ENCODE results near the gene MTHFD2L.
"Not testable (repeated sequence)": the region's sequence is repeated elsewhere in the genome, so short reads cannot be mapped to it uniquely, and the experiment has no call there.

Gene MTHFD2L

DNA sequence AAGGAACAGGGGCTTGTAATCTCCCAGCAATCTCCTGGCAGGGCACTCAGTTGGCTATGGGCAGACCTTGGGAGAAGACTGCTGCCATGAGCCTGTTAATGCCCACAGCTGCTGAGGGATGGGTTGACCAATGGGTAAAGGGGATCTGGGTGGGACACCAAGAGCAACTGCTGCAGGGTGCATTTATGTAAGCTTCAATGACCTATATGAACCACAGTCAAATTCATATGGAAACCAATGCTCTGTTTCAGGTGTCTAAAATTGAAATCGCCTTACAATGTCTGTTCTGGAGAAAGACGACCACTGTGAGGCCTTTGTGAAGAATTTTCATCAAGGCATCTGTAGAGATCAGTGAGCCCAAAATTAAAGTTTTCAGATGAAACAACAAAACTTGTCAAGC is 156.4 kb downstream of the MTHFD2L start:
- DNase-seq = no peak

DNA sequence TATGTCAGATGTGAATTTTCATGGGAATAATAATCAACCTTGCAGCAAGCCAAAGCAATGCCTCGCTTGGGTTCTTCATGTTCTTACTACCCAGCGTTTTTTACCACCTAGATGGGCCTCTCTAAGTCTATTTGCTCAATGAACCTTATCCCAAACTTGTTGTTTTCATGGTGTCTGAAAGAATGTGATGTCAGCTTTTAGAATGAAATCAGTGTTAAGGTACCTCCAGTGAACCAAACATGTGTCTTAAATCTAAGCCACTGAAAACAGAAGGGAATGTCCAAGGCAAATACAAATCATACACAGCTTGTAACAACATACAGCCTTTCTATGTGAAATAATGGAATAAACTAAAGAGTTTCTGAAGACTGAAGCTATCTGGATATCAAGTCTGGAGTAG is 157.0 kb downstream of the MTHFD2L start:
- no peak for DNase-seq

DNA sequence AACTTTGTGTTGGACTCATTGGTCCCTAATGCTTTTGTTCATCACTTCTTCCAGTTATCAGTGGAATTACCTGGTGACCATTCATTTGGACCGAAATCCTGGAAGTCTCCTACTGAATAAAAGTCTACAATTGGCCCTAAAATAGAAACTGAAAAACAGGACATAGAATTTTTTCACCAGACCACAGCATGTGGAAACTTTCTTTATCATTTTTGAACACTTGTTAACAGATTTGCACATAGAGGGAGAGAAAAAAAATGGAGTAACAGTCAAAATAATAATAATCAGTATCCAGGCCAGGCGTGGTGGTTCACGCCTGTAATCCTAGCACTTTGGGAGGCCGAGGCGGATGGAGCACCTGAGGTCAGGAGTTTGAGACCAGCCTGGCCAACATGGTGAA is 157.5 kb downstream of the MTHFD2L start:
- no peak for DNase-seq

DNA sequence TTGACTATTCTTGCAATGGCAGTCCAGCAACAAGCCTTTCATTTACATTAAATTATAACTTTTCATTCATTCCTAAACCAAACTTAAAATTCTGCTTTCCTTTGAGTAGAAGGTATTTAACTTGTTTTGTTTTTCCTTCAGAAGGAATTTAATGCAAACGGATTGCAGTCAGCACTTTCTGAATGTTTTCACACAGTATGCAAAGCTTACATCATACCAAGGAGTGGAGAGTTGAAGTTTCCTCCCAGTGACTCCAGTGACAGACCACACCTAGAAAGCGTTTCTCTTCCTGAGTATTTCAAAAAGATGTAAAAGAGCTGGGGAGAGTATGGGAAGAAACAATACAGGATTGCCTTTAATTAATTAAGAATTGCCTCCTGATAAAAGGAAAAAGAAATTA is 158.5 kb downstream of the MTHFD2L start:
- DNase-seq = no peak

DNA sequence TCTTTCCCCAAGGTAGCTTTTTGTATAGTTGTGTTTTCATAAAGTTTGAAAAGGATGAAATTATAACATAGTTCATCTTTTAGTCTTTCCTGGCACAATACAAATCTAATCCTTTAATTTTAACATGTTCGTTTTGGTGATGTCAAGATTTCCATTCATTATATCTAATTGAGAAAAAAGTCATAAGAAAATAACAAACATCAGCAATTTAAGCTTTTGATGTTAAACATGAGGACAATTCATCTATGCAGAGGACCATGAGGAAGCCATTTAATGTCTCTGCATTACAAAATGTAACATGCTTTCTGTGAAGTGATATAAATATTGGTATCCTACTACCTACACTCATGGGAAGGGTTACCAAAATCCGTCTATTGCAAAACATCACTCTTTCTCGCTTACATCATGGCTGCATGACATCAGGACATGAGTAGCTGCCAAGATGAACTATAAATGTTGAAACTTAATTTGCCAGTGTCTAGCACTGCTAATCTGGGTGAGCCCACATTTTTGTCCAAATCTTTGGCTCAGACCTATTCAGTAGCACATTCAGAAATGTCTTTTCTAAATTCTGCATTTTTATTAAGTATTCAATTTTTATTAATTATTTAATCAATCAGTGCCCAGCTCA is 159.8 kb downstream of the MTHFD2L start:
- no peak for DNase-seq

DNA sequence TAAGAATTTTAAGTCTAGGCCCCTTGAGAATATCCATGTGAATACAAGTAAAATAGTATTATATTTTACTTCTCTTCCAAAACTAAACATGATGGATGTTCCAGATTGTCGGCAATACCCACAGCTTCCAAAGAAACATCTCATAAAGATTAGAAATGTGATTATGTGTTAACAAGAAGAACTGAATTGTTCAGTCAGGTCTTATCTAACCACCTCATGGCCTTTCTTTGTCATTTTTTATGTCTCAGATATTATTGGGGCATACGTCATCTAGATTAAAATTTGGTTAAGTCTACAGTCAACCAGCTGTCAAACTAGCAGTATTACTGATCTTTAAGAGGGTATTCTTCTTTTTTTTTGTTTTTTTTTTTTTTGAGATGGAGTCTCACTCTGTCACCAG is 160.4 kb downstream of the MTHFD2L start:
- no peak for DNase-seq

DNA sequence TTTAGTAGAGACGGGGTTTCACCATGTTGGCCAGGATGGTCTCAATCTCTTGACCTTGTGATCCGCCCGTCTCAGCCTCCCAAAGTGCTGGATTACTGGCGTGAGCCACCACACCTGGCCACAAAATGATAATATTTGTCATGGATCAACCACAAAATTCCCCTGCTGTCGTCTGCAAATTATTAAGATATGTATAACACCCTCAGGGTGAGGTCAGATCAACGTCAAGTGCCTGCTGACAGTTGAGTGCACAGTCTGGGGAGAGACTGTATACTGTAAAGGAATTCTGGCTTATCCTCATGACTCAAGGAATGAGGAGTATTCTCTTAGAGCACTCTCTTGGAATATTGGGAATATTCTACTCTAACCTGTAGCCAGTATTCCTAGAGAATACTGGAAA is 161.6 kb downstream of the MTHFD2L start:
- no peak for DNase-seq

DNA sequence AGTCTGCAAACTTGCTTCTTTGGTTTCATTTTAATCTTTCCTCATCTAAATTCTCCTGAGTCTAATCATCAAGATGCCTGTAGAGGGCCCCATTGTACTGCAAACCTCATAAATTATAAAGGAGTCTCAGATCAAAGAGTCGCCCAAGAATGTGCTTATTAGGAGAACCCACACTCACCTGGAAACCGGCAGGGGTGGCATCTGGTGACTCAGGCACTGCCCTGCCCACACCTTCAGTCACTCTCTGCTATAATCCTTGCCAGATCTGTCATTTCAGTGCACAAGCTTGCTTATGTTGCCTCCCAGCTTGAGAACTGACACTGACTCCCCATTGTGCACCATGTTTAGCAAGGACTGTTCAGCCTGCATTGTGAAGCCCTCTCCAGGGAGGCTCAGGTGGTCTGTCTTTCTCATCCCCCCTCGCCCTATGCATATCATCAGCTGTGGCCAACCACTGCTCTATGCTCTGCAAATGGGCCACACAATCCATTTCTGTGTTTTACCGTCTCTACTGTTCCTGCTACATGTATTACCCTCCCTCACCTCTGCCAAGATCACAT is 162.7 kb downstream of the MTHFD2L start:
- DNase-seq = peak; percentile 26

DNA sequence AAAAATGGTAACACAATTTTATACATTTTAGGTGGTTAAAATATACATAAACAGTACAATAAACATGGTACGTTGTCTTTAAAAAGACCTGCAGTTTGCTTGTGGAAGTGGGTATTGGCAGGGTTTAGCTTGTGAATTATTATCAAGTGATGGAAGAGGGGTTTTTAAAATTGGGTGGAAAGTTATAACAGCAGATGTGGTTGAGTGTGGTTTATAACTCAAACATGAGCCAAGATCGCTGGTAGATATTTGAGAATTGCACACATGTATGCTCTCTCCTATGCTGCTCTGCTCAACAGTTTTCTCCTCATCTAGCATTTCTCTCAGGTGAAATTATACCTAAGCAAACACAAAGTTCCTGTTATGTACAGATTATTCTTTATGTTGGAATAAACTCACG is 164.4 kb downstream of the MTHFD2L start:
- no peak for DNase-seq

DNA sequence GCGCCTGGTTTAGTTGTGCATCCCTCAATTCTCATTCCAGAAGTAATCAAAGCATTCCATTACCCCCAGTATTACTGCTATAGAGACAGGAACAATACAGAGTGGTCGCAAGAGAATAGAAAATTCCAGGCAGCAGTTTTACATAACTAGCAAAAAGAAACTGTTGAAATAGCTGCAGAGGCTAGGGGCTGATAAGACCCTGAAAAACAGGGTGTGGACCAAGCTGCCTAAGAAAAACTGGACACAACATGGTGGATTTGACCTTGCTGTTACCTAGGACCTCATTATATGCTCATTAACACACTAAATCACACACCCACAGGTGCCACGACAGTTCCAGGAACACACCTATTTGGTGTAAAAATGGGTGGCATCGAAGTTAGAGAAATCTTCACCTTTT is 165.7 kb downstream of the MTHFD2L start:
- no peak for DNase-seq

DNA sequence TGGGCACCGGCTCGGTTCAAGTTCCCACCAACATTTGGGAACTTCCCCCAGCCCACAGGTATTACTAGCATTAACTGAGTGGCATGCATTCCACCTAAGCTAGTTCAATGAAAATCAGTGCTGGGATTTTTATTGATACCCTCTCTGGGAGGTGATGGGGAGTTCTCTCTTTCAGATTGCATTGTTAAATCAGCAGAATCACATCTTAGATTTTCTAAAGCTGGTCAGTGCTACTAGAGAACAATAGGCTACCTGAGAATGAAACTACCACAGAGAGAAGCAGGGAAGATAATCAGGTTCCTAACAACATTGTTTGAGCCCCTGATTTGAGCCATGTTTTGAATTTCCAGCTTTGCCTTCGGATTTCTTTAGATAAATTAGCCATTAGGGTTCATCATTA is 166.3 kb downstream of the MTHFD2L start:
- DNase-seq = no peak

DNA sequence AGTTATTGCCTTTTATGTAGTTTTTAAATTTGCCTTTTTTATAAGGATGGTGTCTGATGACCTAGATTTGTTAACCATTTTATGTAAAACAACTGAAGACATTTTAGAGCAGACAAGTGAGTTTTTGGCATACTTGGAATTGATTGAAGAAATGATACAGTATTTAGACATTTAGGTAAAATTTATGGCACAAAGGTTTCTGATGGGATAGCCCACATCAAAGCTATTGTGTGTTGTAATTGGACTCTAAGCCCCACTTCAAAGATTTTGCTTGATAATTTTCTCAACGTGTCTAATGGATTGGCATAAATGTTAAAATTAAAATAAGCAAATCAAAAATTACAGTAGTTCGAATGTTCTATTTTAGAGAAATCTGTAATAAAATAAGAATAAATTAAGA is 168.0 kb downstream of the MTHFD2L start:
- no peak for DNase-seq

DNA sequence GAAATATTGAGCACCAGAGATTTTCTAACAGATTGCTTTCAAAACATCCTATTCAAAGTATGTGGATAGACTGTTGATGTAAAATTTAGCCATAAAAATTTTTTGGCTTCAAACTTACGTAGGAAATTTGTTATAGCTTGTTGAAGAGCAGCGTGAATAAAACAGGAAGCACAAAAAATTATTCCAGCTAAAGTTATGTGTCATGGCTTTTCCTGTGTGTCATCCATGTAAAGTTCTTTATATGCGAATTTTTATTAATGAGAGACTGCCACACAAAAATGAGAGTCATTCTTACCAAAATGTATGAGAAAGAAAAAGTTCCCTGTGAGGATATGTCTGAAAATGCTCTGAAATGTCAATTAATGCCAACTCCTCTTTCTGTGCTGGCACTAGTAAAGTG is 169.8 kb downstream of the MTHFD2L start:
- no peak for DNase-seq

DNA sequence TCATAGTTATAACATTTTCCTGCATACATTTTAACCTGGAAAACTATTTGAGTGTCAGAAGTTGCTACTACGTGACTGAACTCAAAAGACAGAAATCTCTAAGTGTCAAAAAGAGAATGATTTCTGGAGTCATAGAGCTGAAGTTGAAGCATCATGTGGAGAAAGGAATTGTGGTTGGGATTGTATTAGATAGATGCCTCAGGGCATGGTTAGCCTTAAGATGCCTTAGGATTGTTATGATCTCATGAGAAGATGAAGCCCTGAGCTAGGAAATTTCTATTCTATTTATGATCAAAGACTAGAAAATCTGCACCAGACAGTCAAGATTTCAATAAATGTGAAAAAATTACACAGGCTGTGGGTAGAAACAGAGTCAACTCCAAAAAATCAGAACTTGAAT is 170.6 kb downstream of the MTHFD2L start:
- no peak for DNase-seq

DNA sequence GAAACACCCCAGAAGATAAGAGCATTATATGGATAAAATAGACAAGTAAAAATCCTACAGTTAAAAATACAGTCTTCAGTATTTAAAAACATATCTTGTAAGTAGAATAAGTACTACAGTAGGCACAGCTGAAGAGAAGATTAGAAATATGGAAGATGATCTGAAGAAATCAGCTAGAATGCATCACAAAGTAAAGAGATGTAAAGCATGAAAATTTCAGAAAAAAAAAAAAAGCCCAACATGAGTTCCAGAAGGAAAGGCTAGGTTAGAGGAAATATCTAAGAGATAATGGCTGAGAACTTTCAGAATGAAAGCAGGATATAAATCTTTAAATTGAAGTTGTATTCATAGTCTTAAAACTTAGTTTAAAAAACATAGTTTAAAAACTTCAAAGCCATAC is 171.4 kb downstream of the MTHFD2L start:
- DNase-seq = no peak

DNA sequence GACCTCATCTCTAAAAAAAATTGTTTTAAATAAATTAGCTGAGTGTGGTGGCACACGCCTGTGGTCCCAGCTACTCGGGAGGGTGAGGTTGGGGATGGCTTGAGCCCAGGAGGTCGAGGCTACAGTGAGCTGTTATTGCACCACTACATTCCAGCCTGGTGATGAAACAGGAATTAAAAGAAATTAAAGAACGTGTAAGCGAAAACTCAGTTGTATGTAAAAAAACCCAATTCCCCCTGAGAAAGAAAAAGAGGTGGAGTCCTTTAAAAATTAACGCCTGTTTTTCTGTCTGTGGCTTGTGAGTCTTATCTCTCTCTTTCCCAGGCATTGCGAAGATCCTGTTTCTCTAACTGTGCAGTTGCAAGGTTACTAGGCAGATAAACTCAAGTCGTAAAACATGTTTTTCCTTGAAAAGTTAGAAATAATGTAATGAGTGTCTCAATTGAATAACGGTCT is 172.4 kb downstream of the MTHFD2L start:
- DNase-seq = no peak

DNA sequence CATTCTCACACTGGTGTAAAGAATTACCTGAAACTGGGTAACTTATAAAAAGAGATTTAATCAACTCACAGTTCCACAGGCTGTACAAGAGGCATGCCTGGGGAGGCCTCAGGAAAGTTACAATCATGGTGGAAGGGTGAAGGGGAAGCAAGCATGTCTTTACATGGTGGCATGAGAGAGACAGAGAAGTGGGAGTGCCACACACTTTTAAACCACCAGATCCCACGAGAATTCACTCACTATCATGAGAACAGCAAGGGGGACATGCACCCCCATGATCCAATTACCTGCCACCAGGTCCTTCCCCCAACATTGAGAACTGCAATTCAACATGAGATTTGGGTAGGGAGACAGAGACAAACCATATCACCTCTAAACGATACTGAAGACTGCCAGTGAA is 173.3 kb downstream of the MTHFD2L start:
- DNase-seq = no peak

DNA sequence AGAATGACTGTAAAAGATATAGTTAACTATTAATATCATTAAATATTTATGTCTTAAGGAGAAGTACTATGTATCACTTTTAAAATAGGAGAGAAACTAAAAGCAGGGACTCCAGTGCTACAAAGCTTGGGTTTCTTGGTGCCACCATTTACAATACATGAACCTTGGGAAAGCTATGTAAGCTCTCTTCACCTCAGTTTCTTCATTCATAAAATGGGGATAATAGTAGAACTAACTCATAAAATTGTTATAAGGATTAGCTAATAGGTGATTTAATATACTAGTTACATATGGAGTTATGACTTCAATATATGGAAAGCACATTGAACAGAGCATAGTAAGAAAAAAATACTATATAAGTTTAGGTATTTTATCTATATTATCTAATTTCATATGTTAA is 174.0 kb downstream of the MTHFD2L start:
- DNase-seq = no peak

DNA sequence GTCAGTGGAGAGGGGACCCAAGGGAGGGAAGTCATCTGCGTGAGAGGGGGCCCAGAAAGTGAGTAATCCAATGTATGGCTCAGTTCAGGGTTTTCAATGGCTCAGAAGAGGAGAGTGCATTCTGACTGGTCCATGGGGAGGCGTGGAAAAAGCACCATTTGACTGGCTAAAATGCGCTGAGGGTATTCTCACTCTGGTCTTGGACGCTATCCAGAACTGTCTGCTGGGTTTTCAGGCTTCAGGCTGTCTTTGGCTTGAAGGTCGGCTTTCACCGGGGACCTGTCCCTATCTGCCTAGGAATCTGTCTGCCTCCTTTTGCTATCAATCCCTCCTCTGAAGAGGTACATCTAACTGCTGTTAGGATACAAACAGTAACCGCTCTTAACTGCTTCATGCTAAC is 176.7 kb downstream of the MTHFD2L start:
- no peak for DNase-seq

DNA sequence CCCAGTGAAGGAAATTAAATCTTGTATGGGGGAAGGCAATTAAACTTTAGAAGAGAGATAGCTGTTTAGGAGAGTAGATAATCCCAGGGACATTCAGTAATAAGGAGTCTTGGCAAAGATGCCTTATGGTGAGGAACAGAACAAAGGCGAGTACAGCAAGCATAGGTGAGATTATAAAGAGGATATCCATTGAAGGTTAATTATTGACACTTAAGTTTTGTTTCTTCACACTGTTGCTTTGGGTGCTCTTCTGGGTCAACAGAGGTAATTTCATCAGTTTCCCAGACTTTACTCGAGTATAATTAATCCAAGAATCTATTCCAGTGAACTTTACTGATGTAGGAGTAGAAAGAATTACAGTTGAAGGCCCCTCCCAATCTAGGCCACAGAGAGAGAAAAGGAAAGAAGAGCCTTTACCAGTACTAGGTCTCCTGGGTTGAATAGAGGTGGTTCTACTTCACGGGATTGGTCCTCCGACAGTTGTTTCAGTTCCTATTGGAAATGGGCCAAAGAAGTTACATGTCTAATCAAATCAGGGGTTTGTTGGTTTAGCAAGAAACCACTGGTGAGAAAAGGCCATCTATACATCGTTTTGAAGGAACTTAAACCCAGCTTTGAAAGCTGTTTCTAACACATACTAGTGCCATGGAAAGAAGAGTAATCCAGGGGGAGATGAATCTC is 177.6 kb downstream of the MTHFD2L start:
- peak; percentile 8 for DNase-seq

DNA sequence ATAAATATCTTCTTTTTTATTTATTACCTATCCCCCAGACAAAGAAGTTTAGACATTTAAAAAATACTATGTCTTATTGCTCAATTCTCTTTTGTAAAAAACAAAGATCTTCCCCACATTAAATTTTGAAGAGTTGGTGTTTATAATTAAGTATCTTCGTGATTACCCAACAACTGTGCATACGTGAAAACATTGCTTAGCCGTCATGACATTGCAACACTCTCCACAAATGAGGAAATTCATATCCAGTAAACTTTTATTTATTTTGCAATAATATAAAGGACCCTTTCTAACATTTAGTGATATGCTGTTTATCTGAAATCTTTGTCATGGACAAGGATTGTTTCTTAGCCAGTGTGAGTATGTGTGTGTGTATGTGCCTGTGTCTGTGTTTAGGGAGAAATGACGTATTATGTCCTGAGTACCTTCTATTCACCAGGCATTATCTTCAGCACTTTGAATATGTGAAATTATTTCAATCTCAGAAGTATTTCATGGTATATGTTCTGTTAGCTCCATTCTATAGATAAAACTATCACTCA is 180.9 kb downstream of the MTHFD2L start:
- no peak for DNase-seq

DNA sequence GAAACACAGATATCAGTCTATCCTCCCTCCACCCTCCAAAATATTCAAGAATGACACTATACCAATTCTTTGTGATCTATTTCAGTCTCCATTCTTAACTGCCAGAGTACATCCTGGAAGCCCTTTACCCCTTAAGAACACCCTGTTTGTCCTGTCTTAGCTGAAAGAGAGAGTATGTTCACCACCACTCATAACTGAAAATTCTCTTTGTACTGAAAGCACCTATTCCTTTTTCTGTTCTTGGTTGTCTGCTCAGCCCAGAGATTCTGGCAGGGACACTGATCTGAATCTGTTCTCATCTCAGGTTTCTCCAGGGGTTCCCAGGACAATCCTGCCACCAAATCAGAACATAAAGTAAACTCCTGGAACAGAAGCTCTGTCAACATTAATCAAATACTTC is 181.6 kb downstream of the MTHFD2L start:
- DNase-seq = no peak

DNA sequence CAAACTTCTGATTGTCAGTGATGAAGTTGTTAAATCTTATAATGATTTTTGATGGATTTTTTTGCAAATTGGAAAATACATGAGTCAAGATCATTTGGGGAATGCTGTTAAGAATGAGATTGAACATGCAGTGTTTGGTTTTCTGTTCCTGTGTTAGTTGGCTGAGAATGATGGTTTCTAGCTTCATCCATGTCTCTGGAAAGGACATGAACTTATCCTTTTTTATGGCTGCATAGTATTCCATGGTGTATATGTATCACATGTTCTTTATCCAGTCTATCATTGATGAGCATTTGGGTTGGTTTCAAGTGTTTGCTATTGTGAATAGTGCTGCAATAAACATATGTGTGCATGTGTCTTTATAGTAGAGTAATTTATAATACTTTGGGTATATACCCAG is 182.5 kb downstream of the MTHFD2L start:
- not testable (repeated sequence) for DNase-seq

DNA sequence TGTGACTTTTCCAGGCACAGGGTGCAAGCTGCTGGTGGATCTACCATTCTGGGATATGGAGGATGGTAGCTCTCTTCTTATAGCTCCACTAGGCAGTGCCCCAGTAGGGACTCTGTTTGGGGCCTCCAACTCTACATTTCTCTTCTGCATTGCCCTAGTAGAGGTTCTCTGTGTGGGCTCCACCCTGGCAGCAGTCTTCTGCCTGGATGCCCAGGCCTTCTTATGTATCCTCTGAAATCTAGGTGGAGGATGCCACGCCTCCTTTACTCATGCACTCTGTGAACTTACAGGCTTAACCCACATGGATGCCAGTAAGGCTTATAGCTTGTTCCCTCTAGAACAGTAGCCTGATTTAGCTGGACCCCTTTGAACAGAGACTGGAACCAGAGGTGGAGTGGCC is 186.1 kb downstream of the MTHFD2L start:
- DNase-seq = no peak

Data from CD4-positive, alpha-beta T cell treated with Interleukin-10 for 1 hour (primary cell).